Hepatocyte (in vitro differentiated cells): ENCODE results near the gene ADH5. TPM values are rescaled to one million over a fixed set of nuclear protein-coding genes. Genes with fewer than 3 reads are reported as not detected.
"Not testable (repeated sequence)": the region's sequence is repeated elsewhere in the genome, so short reads cannot be mapped to it uniquely, and the experiment has no call there.

Experiments used
- DNase-seq: peaks from one replicate; pipeline ENCODE4 v3.0.0-alpha.2; 2016; ENCODE audit warnings: low spot score
- H2AFZ ChIP-seq: fragments of 200-600 bp; sonication (generic); 2 replicates; pipeline ENCODE4 v1.6.0; 2016; ENCODE audit warnings: antibody characterized with exemption, mild to moderate bottlenecking
- H3K27ac ChIP-seq: fragments of 200-600 bp; sonication (generic); 2 replicates; pipeline ENCODE4 v1.5.1; 2016; ENCODE audit warnings: mild to moderate bottlenecking
- H3K27me3 ChIP-seq: fragments of 200-600 bp; sonication (generic); 2 replicates; pipeline ENCODE4 v1.6.1; 2016
- H3K36me3 ChIP-seq: fragments of 200-600 bp; sonication (generic); replicated peaks from 2 replicates; pipeline ENCODE4 v1.5.1; 2016; ENCODE audit warnings: low read depth; ENCODE audit not compliant: insufficient read depth
- H3K4me1 ChIP-seq: fragments of 200-600 bp; sonication (generic); 2 replicates; pipeline ENCODE4 v1.5.1; 2016; ENCODE audit warnings: mild to moderate bottlenecking, moderate library complexity; ENCODE audit not compliant: insufficient read depth
- H3K4me2 ChIP-seq: fragments of 200-600 bp; sonication (generic); 2 replicates; pipeline ENCODE4 v1.6.0; 2016
- H3K4me3 ChIP-seq: fragments of 200-600 bp; sonication (generic); 2 replicates; pipeline ENCODE4 v1.5.1; 2016; ENCODE audit warnings: mild to moderate bottlenecking
- H3K79me2 ChIP-seq: fragments of 200-600 bp; sonication (generic); 2 replicates; pipeline ENCODE4 v1.6.0; 2017; ENCODE audit warnings: mild to moderate bottlenecking
- H3K9me2 ChIP-seq: fragments of 200-600 bp; sonication (generic); replicated peaks from 2 replicates; pipeline ENCODE4 v1.6.0; 2017; ENCODE audit warnings: mild to moderate bottlenecking; ENCODE audit not compliant: insufficient read depth
- H3K9me3 ChIP-seq: fragments of 200-600 bp; sonication (generic); 2 replicates; pipeline ENCODE4 v1.5.1; 2016; ENCODE audit warnings: low read depth, mild to moderate bottlenecking
- H4K20me1 ChIP-seq: fragments of 200-600 bp; sonication (generic); 2 replicates; pipeline ENCODE4 v1.6.0; 2016; ENCODE audit warnings: mild to moderate bottlenecking; ENCODE audit not compliant: insufficient read depth, poor library complexity, severe bottlenecking
- EZH2 ChIP-seq: fragments of 200-600 bp; sonication (generic); IDR thresholded peaks from 2 replicates; pipeline ENCODE4 v1.6.1; 2016; ENCODE audit warnings: antibody characterized with exemption, mild to moderate bottlenecking, borderline replicate concordance
- EZH2phosphoT487 ChIP-seq: fragments of 200-600 bp; sonication (generic); IDR thresholded peaks from one replicate; pipeline ENCODE4 v1.6.1; 2018; ENCODE audit warnings: antibody characterized with exemption, mild to moderate bottlenecking, low read depth, moderate library complexity; ENCODE audit not compliant: unreplicated experiment, severe bottlenecking
- WGBS: methylation state at CpG from one replicate; pipeline ENCODE4 v1.1.6; 2016; ENCODE audit warnings: low lambda C conversion rate; ENCODE audit errors: missing lambda C conversion rate; 5-methylcytosine and 5-hydroxymethylcytosine counted together
- polyA plus RNA-seq: library from polyadenylated mRNA; unstranded; fragments of >200 nt; fragmentation: Nextera tagmentation; extraction: Ambion mirVana; gene quantifications from 2 replicates; pipeline ENCODE4 v1.2.1, GENCODE V29; 2016
- total RNA-seq: library from RNA; depleted of rRNA; stranded (reverse); fragments of >200 nt; gene quantifications from 2 replicates; pipeline ENCODE4 v1.2.3, GENCODE V29; 2014
- TF ChIP-seq, protein P1 (sequence below): fragments of 200-600 bp; sonication (generic); IDR thresholded peaks from 2 replicates; pipeline ENCODE4 v1.5.1; 2016; ENCODE audit warnings: antibody characterized with exemption, mild to moderate bottlenecking; ENCODE audit not compliant: poor library complexity

Gene ADH5
- total and polyA plus RNA-seq, 2 experiments from 2014 or later: 149 to 200 TPM

DNA sequence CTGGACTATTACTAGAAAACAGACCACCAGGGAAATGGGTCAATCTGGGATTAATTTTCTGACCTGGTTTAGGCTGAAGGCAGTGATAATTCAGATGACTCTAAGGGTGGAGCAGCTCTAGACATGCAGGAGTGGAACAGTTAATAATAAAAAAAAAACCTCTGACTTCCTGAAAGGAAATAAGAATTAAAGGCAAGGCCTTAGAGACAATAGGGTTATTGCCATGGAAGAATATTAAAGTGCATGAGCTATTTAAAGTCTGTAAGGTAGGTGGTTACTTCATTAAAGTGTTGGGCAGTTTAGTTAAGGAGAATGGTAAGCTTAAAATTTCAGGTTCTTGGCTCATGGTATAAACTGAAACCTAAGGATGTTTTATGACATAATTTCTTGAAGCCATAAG, 14.6 kb upstream of the ADH5 start:
- DNase-seq: no peak
- TF ChIP-seq EZH2phosphoT487: no peak
- no peak for TF ChIP-seq EZH2
- TF ChIP-seq, protein P1, sequence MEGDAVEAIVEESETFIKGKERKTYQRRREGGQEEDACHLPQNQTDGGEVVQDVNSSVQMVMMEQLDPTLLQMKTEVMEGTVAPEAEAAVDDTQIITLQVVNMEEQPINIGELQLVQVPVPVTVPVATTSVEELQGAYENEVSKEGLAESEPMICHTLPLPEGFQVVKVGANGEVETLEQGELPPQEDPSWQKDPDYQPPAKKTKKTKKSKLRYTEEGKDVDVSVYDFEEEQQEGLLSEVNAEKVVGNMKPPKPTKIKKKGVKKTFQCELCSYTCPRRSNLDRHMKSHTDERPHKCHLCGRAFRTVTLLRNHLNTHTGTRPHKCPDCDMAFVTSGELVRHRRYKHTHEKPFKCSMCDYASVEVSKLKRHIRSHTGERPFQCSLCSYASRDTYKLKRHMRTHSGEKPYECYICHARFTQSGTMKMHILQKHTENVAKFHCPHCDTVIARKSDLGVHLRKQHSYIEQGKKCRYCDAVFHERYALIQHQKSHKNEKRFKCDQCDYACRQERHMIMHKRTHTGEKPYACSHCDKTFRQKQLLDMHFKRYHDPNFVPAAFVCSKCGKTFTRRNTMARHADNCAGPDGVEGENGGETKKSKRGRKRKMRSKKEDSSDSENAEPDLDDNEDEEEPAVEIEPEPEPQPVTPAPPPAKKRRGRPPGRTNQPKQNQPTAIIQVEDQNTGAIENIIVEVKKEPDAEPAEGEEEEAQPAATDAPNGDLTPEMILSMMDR: no peak

DNA sequence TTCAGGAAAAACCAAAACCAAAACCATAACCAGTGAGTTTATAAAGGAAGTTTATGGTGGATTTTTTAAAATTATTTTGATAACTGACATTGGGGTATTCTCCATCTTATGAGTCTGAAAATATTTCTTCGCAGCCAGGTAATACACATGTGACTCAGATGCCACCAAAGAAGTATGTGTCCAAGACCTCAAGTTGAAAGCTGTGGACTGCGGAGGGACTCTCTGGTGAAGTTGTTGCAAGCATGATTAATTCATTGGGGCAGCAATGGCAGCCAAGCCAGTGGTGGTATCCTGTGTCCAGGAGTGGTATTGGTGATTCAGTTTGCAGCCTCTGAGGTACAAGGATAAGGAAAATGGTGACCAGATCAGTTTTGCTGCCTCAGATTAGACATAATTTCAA, 14.0 kb upstream of the ADH5 start:
- Histone ChIP-seq H3K4me3 (no peak overlapping the region), H3K4me1 (no peaks in the 10 kb centered on the region), H3K27me3 (no peaks in the 10 kb centered on the region), H2AFZ (no peak overlapping the region), H4K20me1 (no peaks in the 10 kb centered on the region), H3K9me3 (no peaks in the 10 kb centered on the region), H3K27ac (no peak overlapping the region), H3K36me3 (no peaks in the 10 kb centered on the region), H3K4me2 (no peak overlapping the region), H3K79me2 (no peaks in the 10 kb centered on the region), H3K9me2 (no peaks in the 10 kb centered on the region)
- TF ChIP-seq EZH2phosphoT487: no peak
- no peak for TF ChIP-seq EZH2
- TF ChIP-seq, protein P1: no peak
- 96% methylated on average over 2 of the region's 2 CpGs for WGBS
- DNase-seq: no peak

More for the DNA sequence above, 14.6 kb upstream of the ADH5 start:
- Histone ChIP-seq H3K9me2 (no peaks in the 10 kb centered on the region), H3K27ac (no peak overlapping the region), H3K4me3 (no peak overlapping the region), H2AFZ (no peak overlapping the region), H3K9me3 (no peaks in the 10 kb centered on the region), H4K20me1 (no peaks in the 10 kb centered on the region), H3K36me3 (no peaks in the 10 kb centered on the region), H3K27me3 (no peaks in the 10 kb centered on the region), H3K79me2 (no peaks in the 10 kb centered on the region), H3K4me1 (no peaks in the 10 kb centered on the region), H3K4me2 (no peak overlapping the region)

DNA sequence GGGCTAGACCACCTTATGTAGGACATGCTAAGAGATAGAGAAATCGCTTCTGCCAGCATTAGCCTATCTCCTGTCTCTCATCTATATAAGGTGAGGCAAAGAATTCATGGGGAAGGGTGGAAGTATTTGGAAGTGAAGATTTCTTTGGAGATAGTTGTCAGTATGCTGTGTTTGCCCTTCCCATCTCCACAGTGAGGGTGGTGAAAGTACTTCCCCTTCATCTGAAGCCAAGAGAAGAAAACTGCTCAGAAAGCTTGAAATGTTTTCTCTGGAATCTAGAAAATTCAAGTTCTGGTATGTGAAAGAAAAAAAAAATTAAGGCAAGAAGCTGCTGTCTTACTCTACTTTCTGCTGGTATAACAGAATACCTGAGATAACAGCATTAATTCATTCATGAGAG, 12.3 kb upstream of the ADH5 start:
- no peak overlapping the region for H3K4me2 ChIP-seq
- no peak overlapping the region for H3K27ac ChIP-seq
- TF ChIP-seq EZH2: no peak
- TF ChIP-seq, protein P1: no peak
- TF ChIP-seq EZH2phosphoT487: no peak
- H3K36me3 ChIP-seq: no peaks in the 10 kb centered on the region
- no peak overlapping the region for H2AFZ ChIP-seq
- H3K4me1 ChIP-seq: no peaks in the 10 kb centered on the region
- no peaks in the 10 kb centered on the region for H4K20me1 ChIP-seq
- no peaks in the 10 kb centered on the region for H3K27me3 ChIP-seq
- H3K9me3 ChIP-seq: no peaks in the 10 kb centered on the region
- no peak overlapping the region for H3K4me3 ChIP-seq
- no peaks in the 10 kb centered on the region for H3K9me2 ChIP-seq
- H3K79me2 ChIP-seq: no peaks in the 10 kb centered on the region
- DNase-seq: no peak
- 87% methylated on average over 1 of the region's 1 CpG for WGBS

DNA sequence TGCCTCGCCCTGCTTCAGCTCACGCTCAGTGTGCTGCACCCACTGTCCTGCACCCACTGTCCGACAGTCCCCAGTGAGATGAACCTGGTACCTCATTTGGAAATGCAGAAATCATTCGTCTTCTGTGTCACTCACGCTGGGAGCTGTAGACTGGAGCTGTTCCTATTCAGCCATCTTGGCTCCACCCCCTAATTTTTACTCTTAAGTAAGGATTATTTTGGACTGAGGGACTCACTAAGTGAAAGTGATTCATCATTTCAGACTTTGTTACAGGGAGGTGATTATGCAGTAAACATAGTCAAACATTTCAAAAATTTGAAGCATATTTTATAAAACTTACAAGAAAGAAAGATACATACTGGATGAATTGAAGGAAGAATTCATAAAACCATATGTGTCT, 11.2 kb upstream of the ADH5 start:
- not testable (repeated sequence) for H4K20me1 ChIP-seq, H3K9me3 ChIP-seq, H2AFZ ChIP-seq, DNase-seq, H3K4me3 ChIP-seq, H3K27me3 ChIP-seq, H3K4me1 ChIP-seq, H3K9me2 ChIP-seq, H3K27ac ChIP-seq, H3K79me2 ChIP-seq, H3K36me3 ChIP-seq, H3K4me2 ChIP-seq
- 75% methylated on average over 5 of the region's 5 CpGs for WGBS
